Activated CD4-positive, CD25-positive, alpha-beta regulatory T cell treated with anti-CD3 and anti-CD28 coated beads, Interleukin-2, amount 50 U/mL, for 24 hours (primary cell): ENCODE results near the gene ARL4C.

ENCODE experiments used
- ATAC-seq, 2 donors: fragments of 150-1000 bp; cut with Tn5 transposase; one replicate each; pipeline ENCODE4 v1.10.0; 2021; ENCODE audit warnings: mild to moderate bottlenecking in 1 of 2, moderate library complexity in 1 of 2

Gene ARL4C

GRCh38 chr2:234444893-234445292 is 52.0 kb downstream of the ARL4C start:
- peak in 1 of 2 donors; percentile 28 for ATAC-seq

- no peak for ATAC-seq
Measured at GRCh38 chr2:234444242-234444730, 52.6 kb downstream of the ARL4C start.
